Left forelimb (tissue), 1 donor: ENCODE results near the gene PGD.
"Not testable (repeated sequence)": the region's sequence is repeated elsewhere in the genome, so short reads cannot be mapped to it uniquely, and the experiment has no call there.

Experiments used
- DNase-seq: peaks from one replicate; pipeline ENCODE4 v3.0.0-alpha.2; 2018; ENCODE audit warnings: low spot score

PGD gene

GRCh38 chr1:10437052-10437451, 38.2 kb downstream of the PGD start:
- no peak for DNase-seq

GRCh38 chr1:10438677-10439163, 39.9 kb downstream of the PGD start:
- DNase-seq: no peak

GRCh38 chr1:10440305-10440704, 41.4 kb downstream of the PGD start:
- DNase-seq: no peak

- no peak for DNase-seq
These were observed 41.9 kb downstream of the PGD start for GRCh38 chr1:10440794-10441193.

- DNase-seq: no peak
These were observed 45.4 kb downstream of the PGD start for GRCh38 chr1:10444248-10444647.

- DNase-seq: no peak
These were observed 46.0 kb downstream of the PGD start for GRCh38 chr1:10444795-10445397.

- DNase-seq: no peak
These were observed 48.0 kb downstream of the PGD start for GRCh38 chr1:10446790-10447422.

GRCh38 chr1:10449751-10450150, 50.9 kb downstream of the PGD start, which contains the start of gene CORT:
Gene CORT, plus strand, starts transcription at chr1:10450031. Its CDS starts 193 bp downstream, at chr1:10450224.
- no peak for DNase-seq

GRCh38 chr1:10450156-10450814, 51.4 kb downstream of the PGD start:
- DNase-seq: no peak

GRCh38 chr1:10450836-10451235, 52.0 kb downstream of the PGD start:
- no peak for DNase-seq

- no peak for DNase-seq
These were observed 52.4 kb downstream of the PGD start for GRCh38 chr1:10451287-10451686.

GRCh38 chr1:10456048-10456447, 57.2 kb downstream of the PGD start:
- DNase-seq: no peak

- no peak for DNase-seq
These were observed 57.8 kb downstream of the PGD start for GRCh38 chr1:10456661-10457060.

- not testable (repeated sequence) for DNase-seq
These were observed 58.6 kb downstream of the PGD start for GRCh38 chr1:10457462-10457861.

- DNase-seq: no peak
These were observed 59.0 kb downstream of the PGD start for GRCh38 chr1:10457875-10458274.

GRCh38 chr1:10459184-10459583, 60.3 kb downstream of the PGD start:
- DNase-seq: no peak

- DNase-seq: no peak
These were observed 68.2 kb downstream of the PGD start for GRCh38 chr1:10467078-10467477.

- DNase-seq: no peak
These were observed 71.2 kb downstream of the PGD start for GRCh38 chr1:10470043-10470442.
